ENCODE results near the gene CDADC1. TPM values are rescaled to one million over a fixed set of nuclear protein-coding genes. Genes with fewer than 3 reads are reported as not detected.

CDADC1 gene
- total RNA-seq, 2 experiments from 2014 or later = 9.1 to 11.3 TPM

DNA sequence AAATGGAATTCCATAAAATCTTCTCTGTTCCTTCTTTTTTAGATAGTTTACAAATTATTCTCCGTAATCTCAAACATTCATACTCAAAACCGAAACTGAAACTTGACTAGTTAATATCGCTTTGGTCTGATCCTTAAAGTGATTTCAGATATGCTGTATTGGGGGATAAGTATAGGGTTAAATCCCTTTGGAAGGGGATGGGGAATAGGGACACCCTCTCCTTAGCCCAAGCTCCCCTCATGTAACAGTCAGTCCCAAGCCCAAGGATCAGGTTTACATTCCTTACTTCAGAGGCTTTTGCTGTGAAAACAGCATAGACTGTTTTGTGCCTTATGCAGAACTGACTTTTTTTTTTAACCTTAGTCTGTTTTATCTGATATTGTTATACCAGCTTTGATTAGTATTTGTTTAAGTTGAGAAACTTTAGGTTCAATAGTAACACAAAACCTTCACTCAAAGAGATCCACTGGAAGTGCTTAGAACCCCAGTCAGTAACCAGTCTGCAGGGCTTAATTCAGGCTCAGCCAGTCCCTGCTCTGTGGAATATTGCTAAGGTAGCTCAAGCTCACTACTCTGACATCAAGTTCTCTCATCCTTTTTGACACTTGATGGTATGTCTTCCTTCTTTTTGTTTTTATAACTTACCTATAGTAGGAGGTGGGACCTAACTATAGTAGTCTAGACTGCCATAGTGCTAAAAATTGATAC lies 10.5 kb downstream of the CDADC1 start:
- peak overlapping the region; percentile 81 for H3K4me3 Mint-ChIP-seq
- DNase-seq (peak in 4 of 14 experiments; percentile 13 to 52 (median 38)), ATAC-seq (ENCODE audit: poor library complexity) (peak; percentile 59)
- H3K9me3 ChIP-seq (ENCODE audit: control insufficient read depth in 1 of 2, insufficient read depth in 1 of 2, low read length in 2 of 2) = no peaks in the 10 kb centered on the region
- peaks cover 78% of the 10 kb centered on the region for H3K36me3 Mint-ChIP-seq (ENCODE audit: low read depth)
- no peaks in the 10 kb centered on the region for H3K27me3 Mint-ChIP-seq
- H3K9me3 Mint-ChIP-seq = no peaks in the 10 kb centered on the region
- H3K4me1 ChIP-seq (ENCODE audit: insufficient read depth, low read length) = peaks cover 5% of the 10 kb centered on the region
- ChIA-PET POLR2A (interaction anchor here (0.6 to 2.8 kb wide), 4 partner anchors 10 to 282 kb away, joined by 3 to 26 read pairs (median 3); partner anchors contain the start of gene CDADC1), CTCF (interaction anchor here (0.7 to 1.1 kb wide), 3 partner anchors 9 to 25 kb away, joined by 3 to 6 read pairs (median 4); no protein-coding TSS in a partner anchor)
- TF ChIP-seq, protein P1, sequence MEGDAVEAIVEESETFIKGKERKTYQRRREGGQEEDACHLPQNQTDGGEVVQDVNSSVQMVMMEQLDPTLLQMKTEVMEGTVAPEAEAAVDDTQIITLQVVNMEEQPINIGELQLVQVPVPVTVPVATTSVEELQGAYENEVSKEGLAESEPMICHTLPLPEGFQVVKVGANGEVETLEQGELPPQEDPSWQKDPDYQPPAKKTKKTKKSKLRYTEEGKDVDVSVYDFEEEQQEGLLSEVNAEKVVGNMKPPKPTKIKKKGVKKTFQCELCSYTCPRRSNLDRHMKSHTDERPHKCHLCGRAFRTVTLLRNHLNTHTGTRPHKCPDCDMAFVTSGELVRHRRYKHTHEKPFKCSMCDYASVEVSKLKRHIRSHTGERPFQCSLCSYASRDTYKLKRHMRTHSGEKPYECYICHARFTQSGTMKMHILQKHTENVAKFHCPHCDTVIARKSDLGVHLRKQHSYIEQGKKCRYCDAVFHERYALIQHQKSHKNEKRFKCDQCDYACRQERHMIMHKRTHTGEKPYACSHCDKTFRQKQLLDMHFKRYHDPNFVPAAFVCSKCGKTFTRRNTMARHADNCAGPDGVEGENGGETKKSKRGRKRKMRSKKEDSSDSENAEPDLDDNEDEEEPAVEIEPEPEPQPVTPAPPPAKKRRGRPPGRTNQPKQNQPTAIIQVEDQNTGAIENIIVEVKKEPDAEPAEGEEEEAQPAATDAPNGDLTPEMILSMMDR (IDR thresholded peaks at IDR 0.05) = no peak
- H3K27me3 ChIP-seq (ENCODE audit: control insufficient read depth in 1 of 2, insufficient read depth in 2 of 2, low read length in 2 of 2) = no peaks in the 10 kb centered on the region
- H3K4me3 ChIP-seq (ENCODE audit: low read length) = peak overlapping the region; percentile 62
- intact Hi-C loops (cut with DNase I, micrococcal nuclease) = no loop called here
- peaks cover 47% of the 10 kb centered on the region for H3K4me1 Mint-ChIP-seq (ENCODE audit: low read depth)
- H3K27ac Mint-ChIP-seq = peak overlapping the region; percentile 82
- H3K27ac ChIP-seq (ENCODE audit: low read depth in 1 of 2, low read length in 2 of 2) = peak overlapping the region in 1 of 2 donors; percentile 29
- H3K36me3 ChIP-seq (ENCODE audit: insufficient read depth, low read length) = peaks cover 48% of the 10 kb centered on the region

DNA sequence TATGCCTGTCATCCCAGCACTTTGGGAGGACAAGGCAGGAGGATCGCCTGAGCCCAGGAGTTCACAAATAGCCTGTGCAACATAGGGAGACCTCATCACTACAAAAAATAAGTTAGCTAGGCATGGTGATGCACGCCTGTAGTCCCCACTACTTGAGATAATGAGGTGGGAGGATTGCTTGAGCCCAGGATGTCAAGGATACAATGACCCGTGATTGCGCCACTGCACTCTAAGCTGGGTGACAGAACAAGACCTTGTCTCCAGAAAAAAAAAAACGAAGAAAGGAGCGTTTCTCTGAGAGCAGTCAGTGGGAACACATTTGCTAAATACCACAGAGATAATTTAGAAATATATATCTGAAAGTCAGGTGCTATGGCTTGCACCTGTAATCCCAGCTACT lies 11.9 kb downstream of the CDADC1 start:
- H3K27ac ChIP-seq (ENCODE audit: low read depth in 1 of 2, low read length in 2 of 2) = no peak overlapping the region
- TF ChIP-seq, protein P1 (IDR thresholded peaks at IDR 0.05) = no peak
- DNase-seq = no peak
- no peaks in the 10 kb centered on the region for H3K4me1 ChIP-seq (ENCODE audit: insufficient read depth, low read length)
- no peak for ATAC-seq (ENCODE audit: poor library complexity)
- Mint-ChIP-seq H3K27ac (no peak overlapping the region), H3K9me3 (no peaks in the 10 kb centered on the region), H3K27me3 (no peaks in the 10 kb centered on the region), H3K4me1 (ENCODE audit: low read depth) (peaks cover 34% of the 10 kb centered on the region), H3K4me3 (no peak overlapping the region), H3K36me3 (ENCODE audit: low read depth) (peaks cover 78% of the 10 kb centered on the region)
- intact Hi-C loops (cut with DNase I, micrococcal nuclease) = no loop called here
- no peak overlapping the region for H3K4me3 ChIP-seq (ENCODE audit: low read length)
- CTCF ChIA-PET = no interaction called here
- no peaks in the 10 kb centered on the region for H3K9me3 ChIP-seq (ENCODE audit: control insufficient read depth in 1 of 2, insufficient read depth in 1 of 2, low read length in 2 of 2)
- H3K36me3 ChIP-seq (ENCODE audit: insufficient read depth, low read length) = peaks cover 48% of the 10 kb centered on the region
- POLR2A ChIA-PET = interaction anchor here (0.8 to 2.8 kb wide), 2 partner anchors 11 to 12 kb away, joined by 3 to 26 read pairs; partner anchors contain the start of gene CDADC1
- no peaks in the 10 kb centered on the region for H3K27me3 ChIP-seq (ENCODE audit: control insufficient read depth in 1 of 2, insufficient read depth in 2 of 2, low read length in 2 of 2)

DNA sequence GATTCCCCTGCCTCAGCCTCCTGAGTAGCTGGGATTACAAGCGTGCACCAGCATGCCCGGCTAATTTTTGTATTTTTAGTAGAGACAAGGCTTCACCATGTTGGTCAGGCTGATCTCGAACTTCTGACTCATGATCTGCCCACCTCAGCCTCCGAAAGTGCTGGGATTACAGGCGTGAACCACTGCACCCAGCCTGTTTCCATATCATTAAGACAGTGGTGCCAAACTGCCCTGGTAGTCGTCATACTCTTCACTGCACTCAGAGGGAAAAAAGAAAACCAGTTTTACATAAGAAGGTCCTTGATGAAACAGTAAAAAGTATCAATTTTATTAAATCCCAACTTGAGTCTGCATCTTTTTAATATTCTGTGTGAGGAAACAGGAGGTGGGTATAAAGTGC lies 14.9 kb downstream of the CDADC1 start:
- Histone ChIP-seq H3K27ac (ENCODE audit: low read depth in 1 of 2, low read length in 2 of 2) (no peak overlapping the region), H3K4me1 (ENCODE audit: insufficient read depth, low read length) (no peaks in the 10 kb centered on the region), H3K36me3 (ENCODE audit: insufficient read depth, low read length) (peaks cover 35% of the 10 kb centered on the region), H3K27me3 (ENCODE audit: control insufficient read depth in 1 of 2, insufficient read depth in 2 of 2, low read length in 2 of 2) (no peaks in the 10 kb centered on the region), H3K9me3 (ENCODE audit: control insufficient read depth in 1 of 2, insufficient read depth in 1 of 2, low read length in 2 of 2) (no peaks in the 10 kb centered on the region), H3K4me3 (ENCODE audit: low read length) (no peak overlapping the region)
- H3K4me3 Mint-ChIP-seq = no peak overlapping the region
- H3K9me3 Mint-ChIP-seq = no peaks in the 10 kb centered on the region
- H3K27ac Mint-ChIP-seq = no peak overlapping the region
- peaks cover 11% of the 10 kb centered on the region for H3K4me1 Mint-ChIP-seq (ENCODE audit: low read depth)
- TF ChIP-seq, protein P1 (IDR thresholded peaks at IDR 0.05) = no peak
- ChIA-PET POLR2A (no interaction called here), CTCF (no interaction called here)
- peaks cover 54% of the 10 kb centered on the region for H3K36me3 Mint-ChIP-seq (ENCODE audit: low read depth)
- DNase-seq (no peak), ATAC-seq (ENCODE audit: poor library complexity) (no peak)
- intact Hi-C loops (cut with DNase I, micrococcal nuclease) = no loop called here
- H3K27me3 Mint-ChIP-seq = no peaks in the 10 kb centered on the region

All from CD4-positive, alpha-beta T cell (primary cell).